Tibial nerve (tissue), 4 donors: ENCODE results near the gene KCNC3.

Experiments used
- EP300 ChIP-seq, 2 donors: sonication (generic); formaldehyde crosslinking; IDR thresholded peaks; one replicate each; pipeline ENCODE4 v1.6.1; 2017; ENCODE audit warnings: antibody characterized with exemption in 2 of 2, mild to moderate bottlenecking in 1 of 2
- POLR2A ChIP-seq, 2 donors: fragments of 450-650 bp; IDR thresholded peaks; one replicate each; pipeline ENCODE4 v1.6.1; 2017; ENCODE audit warnings: antibody characterized with exemption in 2 of 2, mild to moderate bottlenecking in 2 of 2, moderate library complexity in 2 of 2
- TF ChIP-seq, protein P1 (sequence below), 5 experiments: fragments of 200-600 bp in 3 of 5; fragments of 450-650 bp in 2 of 5; sonication (generic) in 3 of 5; IDR thresholded peaks; one replicate each; pipeline ENCODE4 v1.5.1; 2016 to 2019; ENCODE audit warnings: antibody characterized with exemption in 5 of 5, mild to moderate bottlenecking in 3 of 5, moderate library complexity in 2 of 5

DNA sequence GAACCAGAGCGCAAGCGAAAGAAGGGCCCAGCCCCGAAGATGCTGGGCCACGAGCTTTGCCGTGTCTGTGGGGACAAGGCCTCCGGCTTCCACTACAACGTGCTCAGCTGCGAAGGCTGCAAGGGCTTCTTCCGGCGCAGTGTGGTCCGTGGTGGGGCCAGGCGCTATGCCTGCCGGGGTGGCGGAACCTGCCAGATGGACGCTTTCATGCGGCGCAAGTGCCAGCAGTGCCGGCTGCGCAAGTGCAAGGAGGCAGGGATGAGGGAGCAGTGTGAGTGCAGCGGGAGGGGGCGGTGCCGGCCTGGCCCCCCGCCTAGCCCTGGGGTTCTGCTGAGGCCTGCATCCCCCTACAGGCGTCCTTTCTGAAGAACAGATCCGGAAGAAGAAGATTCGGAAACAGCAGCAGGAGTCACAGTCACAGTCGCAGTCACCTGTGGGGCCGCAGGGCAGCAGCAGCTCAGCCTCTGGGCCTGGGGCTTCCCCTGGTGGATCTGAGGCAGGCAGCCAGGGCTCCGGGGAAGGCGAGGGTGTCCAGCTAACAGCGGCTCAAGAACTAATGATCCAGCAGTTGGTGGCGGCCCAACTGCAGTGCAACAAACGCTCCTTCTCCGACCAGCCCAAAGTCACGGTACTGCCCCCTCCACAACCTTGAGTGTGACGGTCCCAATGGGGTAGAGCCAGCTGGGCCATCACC lies 49.1 kb upstream of the KCNC3 start:
- TF ChIP-seq, protein P1, sequence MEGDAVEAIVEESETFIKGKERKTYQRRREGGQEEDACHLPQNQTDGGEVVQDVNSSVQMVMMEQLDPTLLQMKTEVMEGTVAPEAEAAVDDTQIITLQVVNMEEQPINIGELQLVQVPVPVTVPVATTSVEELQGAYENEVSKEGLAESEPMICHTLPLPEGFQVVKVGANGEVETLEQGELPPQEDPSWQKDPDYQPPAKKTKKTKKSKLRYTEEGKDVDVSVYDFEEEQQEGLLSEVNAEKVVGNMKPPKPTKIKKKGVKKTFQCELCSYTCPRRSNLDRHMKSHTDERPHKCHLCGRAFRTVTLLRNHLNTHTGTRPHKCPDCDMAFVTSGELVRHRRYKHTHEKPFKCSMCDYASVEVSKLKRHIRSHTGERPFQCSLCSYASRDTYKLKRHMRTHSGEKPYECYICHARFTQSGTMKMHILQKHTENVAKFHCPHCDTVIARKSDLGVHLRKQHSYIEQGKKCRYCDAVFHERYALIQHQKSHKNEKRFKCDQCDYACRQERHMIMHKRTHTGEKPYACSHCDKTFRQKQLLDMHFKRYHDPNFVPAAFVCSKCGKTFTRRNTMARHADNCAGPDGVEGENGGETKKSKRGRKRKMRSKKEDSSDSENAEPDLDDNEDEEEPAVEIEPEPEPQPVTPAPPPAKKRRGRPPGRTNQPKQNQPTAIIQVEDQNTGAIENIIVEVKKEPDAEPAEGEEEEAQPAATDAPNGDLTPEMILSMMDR (IDR thresholded peaks at IDR 0.05) = no peak
- no peak for TF ChIP-seq POLR2A (IDR thresholded peaks at IDR 0.05)
- TF ChIP-seq EP300 (IDR thresholded peaks at IDR 0.05) = no peak
